Omental fat pad (tissue), 4 donors: ENCODE data around the gene PID1. TPM values are rescaled to one million over a fixed set of nuclear protein-coding genes. Genes with fewer than 3 reads are reported as not detected.

ENCODE experiments used
- ATAC-seq: fragments of 150-250 bp; one replicate; pipeline ENCODE4 v1.9.1; 2016; ENCODE audit warnings: mild to moderate bottlenecking, moderate library complexity; ENCODE audit not compliant: low FRiP score
- DNase-seq: peaks from one replicate; pipeline ENCODE4 v3.0.0-alpha.2; 2019; ENCODE audit warnings: low spot score
- CTCF ChIP-seq, 3 donors: fragments of 450-650 bp; IDR thresholded peaks; one replicate each; pipeline ENCODE4 v1.5.1; 2016 to 2017; ENCODE audit warnings: antibody characterized with exemption in 3 of 3, mild to moderate bottlenecking in 3 of 3, moderate library complexity in 2 of 3
- total RNA-seq, 4 donors: library from RNA; depleted of rRNA; stranded (reverse); fragments of >200 nt; gene quantifications; one replicate each; pipeline ENCODE4 v1.1.0, GENCODE V29; 2016

The PID1 gene
- total RNA-seq, 4 donors from 2014 or later: 20.7 to 98.7 (median 59.1) TPM

- DNase-seq (no peak), ATAC-seq (no peak)
- TF ChIP-seq CTCF (IDR thresholded peaks at IDR 0.05): no peak
Measured at GRCh38 chr2:229126066-229126465, 145.0 kb downstream of the PID1 start.

GRCh38 chr2:229124136-229124535 lies 147.0 kb downstream of the PID1 start:
- no peak for ATAC-seq
- TF ChIP-seq CTCF (IDR thresholded peaks at IDR 0.05): no peak
- DNase-seq: no peak

GRCh38 chr2:229118927-229119326 lies 152.2 kb downstream of the PID1 start:
- ATAC-seq (no peak), DNase-seq (no peak)
- TF ChIP-seq CTCF (IDR thresholded peaks at IDR 0.05): no peak

- ATAC-seq: no peak
- no peak for TF ChIP-seq CTCF (IDR thresholded peaks at IDR 0.05)
Measured at GRCh38 chr2:229118336-229118735, 152.8 kb downstream of the PID1 start.

GRCh38 chr2:229111744-229112143 lies 159.3 kb downstream of the PID1 start:
- ATAC-seq (no peak), DNase-seq (no peak)
- TF ChIP-seq CTCF (IDR thresholded peaks at IDR 0.05): no peak

More at GRCh38 chr2:229118336-229118735, 152.8 kb downstream of the PID1 start:
- DNase-seq: no peak

GRCh38 chr2:229109195-229109594 lies 161.9 kb downstream of the PID1 start:
- DNase-seq (no peak), ATAC-seq (no peak)
- no peak for TF ChIP-seq CTCF (IDR thresholded peaks at IDR 0.05)

- DNase-seq: no peak
- no peak for TF ChIP-seq CTCF (IDR thresholded peaks at IDR 0.05)
- ATAC-seq: no peak
Measured at GRCh38 chr2:229107601-229108000, 163.5 kb downstream of the PID1 start.
